Lower leg skin (tissue), 4 donors: ENCODE measurements around the gene DIP2B. TPM values are rescaled to one million over a fixed set of nuclear protein-coding genes. Genes with fewer than 3 reads are reported as not detected.

Source experiments
- DNase-seq, 2 donors: peaks; one replicate each; pipeline ENCODE4 v3.0.0-alpha.2; 2019; ENCODE audit warnings: low spot score in 2 of 2
- H3K4me3 ChIP-seq: fragments of 200-600 bp; sonication (generic); 2 replicates; pipeline ENCODE4 v1.5.1; 2017; ENCODE audit warnings: mild to moderate bottlenecking, low read depth; ENCODE audit not compliant: poor library complexity, severe bottlenecking
- CTCF ChIP-seq, 3 donors: fragments of 450-650 bp; IDR thresholded peaks; one replicate each; pipeline ENCODE4 v1.5.1; 2016; ENCODE audit warnings: antibody characterized with exemption in 3 of 3, mild to moderate bottlenecking in 3 of 3, moderate library complexity in 2 of 3
- POLR2A ChIP-seq, 2 donors: fragments of 450-650 bp; IDR thresholded peaks; one replicate each; pipeline ENCODE4 v1.6.1; 2016 to 2017; ENCODE audit warnings: antibody characterized with exemption in 2 of 2, mild to moderate bottlenecking in 1 of 2, moderate library complexity in 1 of 2
- WGBS, 2 donors: methylation state at CpG; one replicate each; pipeline ENCODE4 v1.1.5; 2018; 5-methylcytosine and 5-hydroxymethylcytosine counted together
- intact Hi-C: fragments of 100-400 bp; cut with DNase I; formaldehyde crosslinking; loops from one replicate; pipeline ENCODE4 v1.15.0; 2023; ENCODE audit warnings: low total_unique reads
- total RNA-seq, 4 donors: library from RNA; depleted of rRNA; stranded (reverse); fragments of >200 nt; gene quantifications; one replicate each; pipeline ENCODE4 v1.1.0, GENCODE V29; 2016

The DIP2B gene
- total RNA-seq, 4 donors from 2014 or later = 56.9 to 104 (median 68.6) TPM

DNA sequence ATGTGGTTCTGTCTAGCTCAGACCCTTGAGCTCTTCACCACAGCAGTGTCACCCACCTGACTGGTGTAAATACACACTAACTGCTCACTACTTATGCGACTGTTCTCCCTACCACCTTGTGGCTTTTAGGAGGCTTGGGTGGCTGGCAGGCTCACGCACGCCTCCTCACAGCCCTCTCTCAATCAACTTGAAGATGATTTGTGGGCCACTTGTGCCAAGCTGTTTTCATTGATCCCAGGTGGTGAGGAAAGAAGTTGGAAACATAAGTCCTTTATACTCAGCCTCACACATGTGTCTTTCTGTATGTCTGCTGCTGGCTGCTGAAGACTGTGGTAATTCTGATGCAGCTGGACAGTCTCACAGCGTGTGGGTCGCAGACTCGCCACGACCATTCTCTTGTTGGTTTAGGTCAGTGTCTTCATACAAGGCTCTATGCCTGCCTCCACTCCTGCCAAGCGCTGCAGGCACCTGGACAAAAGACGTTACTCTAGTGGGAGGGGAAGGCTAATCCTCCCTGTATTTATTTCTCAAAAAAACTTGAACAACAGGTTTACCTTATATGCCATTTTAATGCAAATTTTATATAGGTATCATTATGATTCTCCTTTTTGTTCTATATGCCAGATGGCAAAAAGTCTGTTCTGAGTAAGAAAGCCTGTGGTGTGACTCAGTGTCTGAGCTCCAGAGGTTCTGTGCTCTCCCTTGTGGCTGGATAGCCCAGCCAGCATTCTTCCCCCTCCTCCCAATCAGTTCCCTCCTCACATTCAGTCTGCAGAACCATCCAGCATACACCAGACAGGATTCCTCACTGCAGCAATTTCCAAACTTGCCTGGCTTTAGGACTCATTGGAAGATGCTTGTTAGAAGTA, 115.6 kb downstream of the DIP2B start:
- no peak overlapping the region for H3K4me3 ChIP-seq
- WGBS, 2 donors = 44 to 50% methylated on average over 9 of the region's 9 CpGs
- no peak for DNase-seq
- intact Hi-C loops = no loop called here
- no peak for TF ChIP-seq POLR2A (IDR thresholded peaks at IDR 0.05)
- no peak for TF ChIP-seq CTCF (IDR thresholded peaks at IDR 0.05)

DNA sequence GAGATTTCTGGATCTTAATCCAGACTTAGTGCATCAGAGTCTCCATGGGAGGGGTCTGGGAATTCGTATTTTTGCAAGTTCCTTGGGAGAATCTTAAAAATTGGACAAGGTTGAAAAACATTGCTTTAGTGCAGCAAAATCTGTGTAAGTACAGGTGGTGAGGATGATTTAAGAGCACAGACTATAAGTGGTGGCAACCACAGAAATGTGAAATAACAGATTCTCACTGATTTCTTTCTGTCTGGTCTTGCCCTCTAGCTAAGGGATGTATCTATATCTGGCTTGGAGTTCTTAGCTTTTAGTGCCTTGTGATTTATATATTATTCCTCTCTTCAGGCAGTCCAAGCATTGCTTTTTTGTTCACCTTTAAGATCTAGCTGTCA, 116.2 kb downstream of the DIP2B start:
- H3K4me3 ChIP-seq = no peak overlapping the region
- TF ChIP-seq POLR2A (IDR thresholded peaks at IDR 0.05) (no peak), CTCF (IDR thresholded peaks at IDR 0.05) (no peak)
- WGBS, 2 donors = 45 to 58% methylated on average over 1 of the region's 1 CpG
- intact Hi-C loops = no loop called here
- DNase-seq = no peak

DNA sequence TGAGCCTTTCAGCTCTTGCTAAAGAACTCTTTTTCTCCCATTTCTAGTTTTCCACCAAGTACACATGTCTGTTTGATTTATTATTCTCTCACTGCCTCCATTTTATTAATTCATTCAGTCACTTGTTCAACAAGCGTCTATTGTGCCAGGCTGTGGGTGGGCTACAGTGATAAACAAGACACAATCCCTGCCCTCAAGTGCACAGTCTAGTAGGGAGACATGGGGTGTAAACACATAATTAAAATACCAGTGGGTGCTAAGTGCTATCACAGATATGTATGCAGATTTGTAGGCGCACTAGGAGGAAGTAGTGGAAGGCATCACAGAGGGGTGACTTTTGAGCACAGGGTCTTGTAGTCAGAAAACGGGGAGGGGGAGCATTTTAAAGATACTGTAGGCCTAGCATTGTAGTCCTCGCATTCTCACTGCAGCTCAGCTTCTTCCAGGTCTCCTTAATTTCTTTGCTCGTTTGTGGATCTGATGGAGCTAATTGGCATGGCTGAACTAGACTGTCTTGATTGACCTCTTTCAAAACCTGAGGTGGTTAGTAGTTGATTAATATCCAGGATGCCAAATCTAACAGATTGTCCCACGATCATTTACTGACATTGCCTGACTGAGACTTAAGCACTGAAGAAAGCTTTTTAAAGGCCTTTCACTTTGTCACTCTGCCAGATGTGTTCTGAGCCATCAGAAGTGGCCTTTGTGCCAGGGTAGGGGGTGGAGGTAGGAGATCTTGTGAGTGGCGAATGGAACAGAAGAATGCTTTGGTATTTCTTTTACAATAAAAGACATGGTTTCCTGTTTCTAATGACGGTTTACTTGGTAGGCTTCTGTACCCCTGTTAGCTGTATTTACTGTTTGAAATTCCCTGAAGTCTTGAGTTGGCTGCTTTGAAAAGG, 116.9 kb downstream of the DIP2B start:
- no peak for TF ChIP-seq POLR2A (IDR thresholded peaks at IDR 0.05)
- TF ChIP-seq CTCF (IDR thresholded peaks at IDR 0.05) = no peak
- intact Hi-C loops = no loop called here
- H3K4me3 ChIP-seq = no peak overlapping the region
- 47% methylated on average over 8 of the region's 8 CpGs for WGBS, 2 donors
- DNase-seq = no peak

GRCh38 chr12:50625029-50625925, 120.5 kb downstream of the DIP2B start:
- no peak overlapping the region for H3K4me3 ChIP-seq
- TF ChIP-seq CTCF (IDR thresholded peaks at IDR 0.05) (no peak), POLR2A (IDR thresholded peaks at IDR 0.05) (no peak)
- no peak for DNase-seq
- 61 to 64% methylated on average over 4 of the region's 4 CpGs for WGBS, 2 donors
- intact Hi-C loops = no loop called here

DNA sequence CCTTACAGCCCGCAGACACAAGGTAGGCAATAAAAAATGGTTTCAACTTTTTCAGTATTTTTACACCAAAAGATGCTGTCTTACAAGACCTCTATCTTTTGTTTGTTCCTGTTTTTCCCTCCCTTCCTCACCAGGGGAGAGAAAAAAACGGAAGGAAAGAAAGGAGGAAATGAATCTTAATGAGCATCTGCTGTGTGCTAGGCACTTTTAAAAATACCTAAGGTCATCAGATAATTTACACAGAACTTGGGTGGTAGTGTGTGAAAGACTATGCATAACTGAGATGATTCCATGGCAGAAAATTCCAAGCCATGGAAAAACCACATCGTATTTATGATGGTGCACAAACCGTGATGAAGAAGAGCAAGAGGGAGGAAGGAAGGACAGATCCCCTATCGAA, 121.2 kb downstream of the DIP2B start:
- WGBS, 2 donors = 74 to 78% methylated on average over 5 of the region's 5 CpGs
- intact Hi-C loops = no loop called here
- no peak overlapping the region for H3K4me3 ChIP-seq
- DNase-seq = no peak
- TF ChIP-seq CTCF (IDR thresholded peaks at IDR 0.05) = no peak
- no peak for TF ChIP-seq POLR2A (IDR thresholded peaks at IDR 0.05)
